DOHH2 (cell line): Measurements from ENCODE around the gene ABHD10.

Experiments
- EZH2phosphoT487 ChIP-seq: fragments of 200-600 bp; sonication (generic); IDR thresholded peaks from 2 replicates; pipeline ENCODE4 v1.6.1; 2017; ENCODE audit warnings: borderline replicate concordance, mild to moderate bottlenecking, antibody characterized with exemption, low read length, moderate library complexity, mixed read lengths
- TF ChIP-seq, protein P1 (sequence below): fragments of 200-600 bp; sonication (generic); IDR thresholded peaks from one replicate; pipeline ENCODE4 v1.5.1; 2014; ENCODE audit warnings: antibody characterized with exemption, mild to moderate bottlenecking, low read depth, low read length; ENCODE audit not compliant: poor library complexity, severe bottlenecking

DNA sequence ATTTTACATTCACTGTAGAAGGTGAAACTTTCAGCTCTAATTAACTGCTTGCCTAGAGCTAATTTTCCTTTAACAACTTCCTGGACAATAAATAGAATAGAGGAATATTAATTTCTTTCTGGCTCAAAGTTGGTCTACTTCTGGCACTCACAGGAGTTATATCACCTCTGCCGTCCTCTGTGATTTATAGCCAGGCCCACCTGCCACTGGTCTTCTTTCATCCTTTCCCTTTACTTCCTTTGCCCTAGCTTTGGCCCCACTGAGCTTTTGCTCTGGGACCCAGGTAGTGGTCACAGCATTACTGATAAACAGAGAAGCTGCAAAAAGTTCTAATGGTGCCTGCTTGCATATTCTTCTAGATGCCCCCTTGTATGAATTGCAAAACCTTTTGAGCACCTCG, 49.3 kb upstream of the ABHD10 start:
- TF ChIP-seq, protein P1, sequence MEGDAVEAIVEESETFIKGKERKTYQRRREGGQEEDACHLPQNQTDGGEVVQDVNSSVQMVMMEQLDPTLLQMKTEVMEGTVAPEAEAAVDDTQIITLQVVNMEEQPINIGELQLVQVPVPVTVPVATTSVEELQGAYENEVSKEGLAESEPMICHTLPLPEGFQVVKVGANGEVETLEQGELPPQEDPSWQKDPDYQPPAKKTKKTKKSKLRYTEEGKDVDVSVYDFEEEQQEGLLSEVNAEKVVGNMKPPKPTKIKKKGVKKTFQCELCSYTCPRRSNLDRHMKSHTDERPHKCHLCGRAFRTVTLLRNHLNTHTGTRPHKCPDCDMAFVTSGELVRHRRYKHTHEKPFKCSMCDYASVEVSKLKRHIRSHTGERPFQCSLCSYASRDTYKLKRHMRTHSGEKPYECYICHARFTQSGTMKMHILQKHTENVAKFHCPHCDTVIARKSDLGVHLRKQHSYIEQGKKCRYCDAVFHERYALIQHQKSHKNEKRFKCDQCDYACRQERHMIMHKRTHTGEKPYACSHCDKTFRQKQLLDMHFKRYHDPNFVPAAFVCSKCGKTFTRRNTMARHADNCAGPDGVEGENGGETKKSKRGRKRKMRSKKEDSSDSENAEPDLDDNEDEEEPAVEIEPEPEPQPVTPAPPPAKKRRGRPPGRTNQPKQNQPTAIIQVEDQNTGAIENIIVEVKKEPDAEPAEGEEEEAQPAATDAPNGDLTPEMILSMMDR, result no peak
- TF ChIP-seq EZH2phosphoT487, result no peak
